ENCODE results near the gene PRR36.

DNA sequence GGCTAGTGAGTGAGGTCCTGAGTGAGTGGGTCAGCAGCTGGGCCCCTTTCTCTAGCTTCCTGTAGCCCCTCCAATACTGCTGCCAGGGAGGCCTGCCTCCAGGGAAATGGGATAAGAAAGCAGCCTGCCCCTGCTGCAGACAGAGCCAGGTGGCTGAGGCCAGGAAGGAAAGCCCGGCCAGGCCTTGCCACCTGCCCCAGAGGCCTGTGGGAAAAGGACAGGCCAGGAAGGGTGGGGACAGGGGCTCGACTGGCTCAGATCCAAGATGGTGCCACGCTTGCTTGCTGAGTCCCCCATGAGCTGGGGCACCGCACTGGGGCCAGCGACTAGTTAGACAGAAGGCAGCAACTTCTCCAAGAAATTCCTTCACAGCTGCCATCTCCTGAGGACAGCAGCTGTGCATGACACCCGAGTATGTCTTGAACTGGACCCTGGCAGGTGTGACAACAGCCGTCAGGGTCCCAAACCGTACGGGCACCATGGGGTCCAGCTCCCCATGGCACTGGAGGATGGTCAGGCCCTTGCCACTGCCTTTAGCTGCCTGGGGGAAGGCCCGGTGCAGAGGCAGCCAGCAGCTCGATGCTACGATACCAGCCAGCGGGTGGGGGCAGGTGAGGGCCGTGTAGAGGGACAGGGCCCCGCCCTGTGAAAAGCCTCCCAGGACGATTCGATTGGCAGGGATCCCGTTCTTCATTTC is 5.1 kb upstream of the PRR36 start:
- TF ChIP-seq, protein P1, sequence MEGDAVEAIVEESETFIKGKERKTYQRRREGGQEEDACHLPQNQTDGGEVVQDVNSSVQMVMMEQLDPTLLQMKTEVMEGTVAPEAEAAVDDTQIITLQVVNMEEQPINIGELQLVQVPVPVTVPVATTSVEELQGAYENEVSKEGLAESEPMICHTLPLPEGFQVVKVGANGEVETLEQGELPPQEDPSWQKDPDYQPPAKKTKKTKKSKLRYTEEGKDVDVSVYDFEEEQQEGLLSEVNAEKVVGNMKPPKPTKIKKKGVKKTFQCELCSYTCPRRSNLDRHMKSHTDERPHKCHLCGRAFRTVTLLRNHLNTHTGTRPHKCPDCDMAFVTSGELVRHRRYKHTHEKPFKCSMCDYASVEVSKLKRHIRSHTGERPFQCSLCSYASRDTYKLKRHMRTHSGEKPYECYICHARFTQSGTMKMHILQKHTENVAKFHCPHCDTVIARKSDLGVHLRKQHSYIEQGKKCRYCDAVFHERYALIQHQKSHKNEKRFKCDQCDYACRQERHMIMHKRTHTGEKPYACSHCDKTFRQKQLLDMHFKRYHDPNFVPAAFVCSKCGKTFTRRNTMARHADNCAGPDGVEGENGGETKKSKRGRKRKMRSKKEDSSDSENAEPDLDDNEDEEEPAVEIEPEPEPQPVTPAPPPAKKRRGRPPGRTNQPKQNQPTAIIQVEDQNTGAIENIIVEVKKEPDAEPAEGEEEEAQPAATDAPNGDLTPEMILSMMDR (IDR thresholded peaks at IDR 0.05; ENCODE audit: insufficient read depth, low read length) = no peak
- TF ChIP-seq POLR2AphosphoS5 (IDR thresholded peaks at IDR 0.05; ENCODE audit: low read depth) = no peak
- TF ChIP-seq, protein P2, sequence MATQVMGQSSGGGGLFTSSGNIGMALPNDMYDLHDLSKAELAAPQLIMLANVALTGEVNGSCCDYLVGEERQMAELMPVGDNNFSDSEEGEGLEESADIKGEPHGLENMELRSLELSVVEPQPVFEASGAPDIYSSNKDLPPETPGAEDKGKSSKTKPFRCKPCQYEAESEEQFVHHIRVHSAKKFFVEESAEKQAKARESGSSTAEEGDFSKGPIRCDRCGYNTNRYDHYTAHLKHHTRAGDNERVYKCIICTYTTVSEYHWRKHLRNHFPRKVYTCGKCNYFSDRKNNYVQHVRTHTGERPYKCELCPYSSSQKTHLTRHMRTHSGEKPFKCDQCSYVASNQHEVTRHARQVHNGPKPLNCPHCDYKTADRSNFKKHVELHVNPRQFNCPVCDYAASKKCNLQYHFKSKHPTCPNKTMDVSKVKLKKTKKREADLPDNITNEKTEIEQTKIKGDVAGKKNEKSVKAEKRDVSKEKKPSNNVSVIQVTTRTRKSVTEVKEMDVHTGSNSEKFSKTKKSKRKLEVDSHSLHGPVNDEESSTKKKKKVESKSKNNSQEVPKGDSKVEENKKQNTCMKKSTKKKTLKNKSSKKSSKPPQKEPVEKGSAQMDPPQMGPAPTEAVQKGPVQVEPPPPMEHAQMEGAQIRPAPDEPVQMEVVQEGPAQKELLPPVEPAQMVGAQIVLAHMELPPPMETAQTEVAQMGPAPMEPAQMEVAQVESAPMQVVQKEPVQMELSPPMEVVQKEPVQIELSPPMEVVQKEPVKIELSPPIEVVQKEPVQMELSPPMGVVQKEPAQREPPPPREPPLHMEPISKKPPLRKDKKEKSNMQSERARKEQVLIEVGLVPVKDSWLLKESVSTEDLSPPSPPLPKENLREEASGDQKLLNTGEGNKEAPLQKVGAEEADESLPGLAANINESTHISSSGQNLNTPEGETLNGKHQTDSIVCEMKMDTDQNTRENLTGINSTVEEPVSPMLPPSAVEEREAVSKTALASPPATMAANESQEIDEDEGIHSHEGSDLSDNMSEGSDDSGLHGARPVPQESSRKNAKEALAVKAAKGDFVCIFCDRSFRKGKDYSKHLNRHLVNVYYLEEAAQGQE (IDR thresholded peaks at IDR 0.05; ENCODE audit: insufficient replicate concordance, low read depth) = no peak
- no peak for TF ChIP-seq GABPA (IDR thresholded peaks at IDR 0.05; ENCODE audit: low read depth)
